HepG2 (cell line): ENCODE results near the gene PRKCD. TPM values are rescaled to one million over a fixed set of nuclear protein-coding genes. Genes with fewer than 3 reads are reported as not detected.

Experiments used
- AGO2 ChIP-seq: fragments of 200-400 bp; formaldehyde crosslinking; optimal IDR thresholded peaks from 2 replicates; pipeline ENCODE3; 2017; ENCODE audit warnings: mild to moderate bottlenecking, low read depth, low read length, moderate library complexity
- ARNT ChIP-seq: fragments of 450-650 bp; IDR thresholded peaks from 2 replicates; pipeline ENCODE4 v1.6.1; 2017
- ATF7 ChIP-seq, 2 experiments: fragments of 450-650 bp in 1 of 2; sonication (generic) in 1 of 2; formaldehyde crosslinking in 1 of 2; IDR thresholded peaks; 2 replicates each; pipeline versions ENCODE4 v1.4.0 to v1.6.1; 2016 to 2020; ENCODE audit warnings: antibody characterized with exemption in 1 of 2, mild to moderate bottlenecking in 1 of 2, missing genetic modification reagents in 1 of 2
- GATAD2A ChIP-seq: IDR thresholded peaks from 2 replicates; pipeline ENCODE4 v1.6.1; 2016
- HNF4G ChIP-seq, 2 experiments: sonication (generic) in 1 of 2; formaldehyde crosslinking in 1 of 2; IDR thresholded peaks; 2 replicates each; pipeline versions ENCODE4 v1.4.0 to v1.6.1; 2011 to 2020; ENCODE audit warnings: borderline replicate concordance in 2 of 2, low read depth in 2 of 2, mild to moderate bottlenecking in 2 of 2, low read length in 1 of 2, missing genetic modification reagents in 1 of 2, moderate library complexity in 1 of 2
- MED13 ChIP-seq: sonication (generic); formaldehyde crosslinking; IDR thresholded peaks from 2 replicates; pipeline ENCODE4 v1.5.0; 2020; ENCODE audit warnings: missing genetic modification reagents
- MIXL1 ChIP-seq: IDR thresholded peaks from 2 replicates; pipeline ENCODE4 v1.6.1; 2016
- MZF1 ChIP-seq: sonication (generic); formaldehyde crosslinking; IDR thresholded peaks from 2 replicates; pipeline ENCODE4 v1.8.1; 2023; ENCODE audit warnings: mild to moderate bottlenecking, missing genetic modification reagents, borderline replicate concordance
- SOX5 ChIP-seq: IDR thresholded peaks from 2 replicates; pipeline ENCODE4 v1.6.1; 2016; ENCODE audit warnings: borderline replicate concordance
- SP140L ChIP-seq: sonication (generic); formaldehyde crosslinking; IDR thresholded peaks from 2 replicates; pipeline ENCODE4 v1.4.0; 2020; ENCODE audit warnings: missing genetic modification reagents, borderline replicate concordance
- SRSF4 ChIP-seq: fragments of 200-400 bp; formaldehyde crosslinking; IDR thresholded peaks from one replicate; pipeline ENCODE4 v1.6.1; 2018; ENCODE audit warnings: mild to moderate bottlenecking, low read depth, low read length, moderate library complexity; ENCODE audit not compliant: poor library complexity, severe bottlenecking
- YY1 ChIP-seq: IDR thresholded peaks from 2 replicates; pipeline ENCODE4 v1.6.1; 2011; ENCODE audit warnings: low read length, low read depth, moderate library complexity, mild to moderate bottlenecking; ENCODE audit not compliant: insufficient read depth, insufficient replicate concordance
- ZNF24 ChIP-seq: fragments of 450-650 bp; IDR thresholded peaks from 2 replicates; pipeline ENCODE4 v1.6.1; 2017; ENCODE audit warnings: antibody characterized with exemption, mild to moderate bottlenecking
- ZNF598 ChIP-seq: sonication (generic); formaldehyde crosslinking; IDR thresholded peaks from 2 replicates; pipeline ENCODE4 v1.5.1; 2020; ENCODE audit warnings: mild to moderate bottlenecking, missing genetic modification reagents, borderline replicate concordance
- ZNF883 ChIP-seq: sonication (generic); formaldehyde crosslinking; IDR thresholded peaks from 2 replicates; pipeline ENCODE4 v1.5.1; 2020; ENCODE audit warnings: mild to moderate bottlenecking, missing genetic modification reagents; ENCODE audit errors: not compliant biosample characterization
- polyA plus RNA-seq, 8 experiments: library from polyadenylated mRNA; depleted of rRNA in 3 of 8; stranded (reverse) in 7 of 8; unstranded in 1 of 8; fragments of >200 nt; fragmentation: Illumina TruSeq in 4 of 8; extraction: Trizol in 4 of 8; gene quantifications; 2 replicates each; pipeline versions ENCODE4 v1.2.1 to v1.2.3, GENCODE V29; 2011 to 2016; ENCODE audit warnings: low read depth in 4 of 8, missing spikeins in 1 of 8, mixed read lengths in 1 of 8; ENCODE audit not compliant: insufficient read depth in 1 of 8
- total RNA-seq, 5 experiments: library from RNA; depleted of rRNA; stranded (reverse); fragments of >200 nt; fragmentation: Illumina TruSeq; extraction: Trizol; gene quantifications; 2 replicates each; pipeline ENCODE4 v1.2.3, GENCODE V29; 2016; ENCODE audit warnings: low read depth in 1 of 5
- TF ChIP-seq, protein P1 (sequence below): IDR thresholded peaks from 2 replicates; pipeline ENCODE4 v1.6.1; 2016
- TF ChIP-seq, protein P2 (sequence below): IDR thresholded peaks from 2 replicates; pipeline ENCODE4 v1.4.0; 2020; ENCODE audit warnings: mild to moderate bottlenecking, missing genetic modification reagents
- TF ChIP-seq, protein P3 (sequence below): sonication (generic); formaldehyde crosslinking; IDR thresholded peaks from 2 replicates; pipeline ENCODE4 v1.5.1; 2020; ENCODE audit warnings: missing genetic modification reagents, mild to moderate bottlenecking, borderline replicate concordance
- TF ChIP-seq, protein P4 (sequence below): sonication (generic); formaldehyde crosslinking; conservative IDR thresholded peaks from 2 replicates; pipeline ENCODE4 v1.8.0; 2022; ENCODE audit warnings: mild to moderate bottlenecking, moderate library complexity, missing genetic modification reagents

PRKCD gene
- total and polyA plus RNA-seq, 2 of the 13 experiments (the other 11 are each of a cell fraction or from before 2014, with no cell fraction given): 1.6 to 40.7 TPM

DNA sequence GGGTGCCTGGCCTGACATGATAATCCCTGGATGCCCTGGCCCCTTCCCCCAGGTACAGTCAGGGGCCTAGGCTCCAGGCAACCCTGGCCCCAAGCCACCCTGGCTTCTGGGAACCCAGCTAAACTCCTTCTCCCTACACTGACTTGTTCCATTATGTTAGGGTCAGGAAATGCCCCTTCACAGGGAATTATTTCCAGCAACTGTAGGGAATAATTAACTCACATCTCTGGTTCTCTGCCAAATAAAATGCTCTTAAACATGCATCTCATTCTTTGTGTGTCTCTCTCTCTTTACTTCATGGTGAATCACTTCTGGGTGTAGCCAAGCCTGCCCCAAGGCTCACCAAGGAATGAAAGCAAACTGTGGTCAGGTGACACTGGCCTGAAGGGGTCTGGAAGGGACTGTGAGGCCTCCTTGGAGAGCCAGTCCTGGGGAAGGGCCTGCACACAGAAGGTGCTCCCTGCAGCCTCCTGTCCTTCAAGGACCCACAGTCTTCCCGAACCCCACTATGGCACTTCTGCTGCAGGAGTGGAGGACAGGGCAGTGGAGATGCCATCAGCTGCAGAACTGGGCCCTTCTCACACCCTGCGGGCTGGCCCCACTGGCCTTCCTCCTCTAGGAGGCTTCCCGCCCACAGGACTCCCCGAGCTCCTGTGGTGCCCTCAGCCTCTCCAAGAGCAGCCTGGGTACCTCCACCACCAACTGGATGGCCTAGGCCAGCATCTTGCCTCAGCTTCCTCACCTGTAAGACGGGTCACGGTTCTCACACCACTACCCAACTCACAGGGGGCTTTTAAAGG is 77.2 kb downstream of the PRKCD start (continued):
- no peak for TF ChIP-seq GATAD2A (CRISPR knock-in tag)
- no peak for TF ChIP-seq ATF7 (IDR thresholded peaks at IDR 0.05)
- no peak for TF ChIP-seq ATF7 (CRISPR knock-in tag; IDR thresholded peaks at IDR 0.05)
- TF ChIP-seq, protein P1, sequence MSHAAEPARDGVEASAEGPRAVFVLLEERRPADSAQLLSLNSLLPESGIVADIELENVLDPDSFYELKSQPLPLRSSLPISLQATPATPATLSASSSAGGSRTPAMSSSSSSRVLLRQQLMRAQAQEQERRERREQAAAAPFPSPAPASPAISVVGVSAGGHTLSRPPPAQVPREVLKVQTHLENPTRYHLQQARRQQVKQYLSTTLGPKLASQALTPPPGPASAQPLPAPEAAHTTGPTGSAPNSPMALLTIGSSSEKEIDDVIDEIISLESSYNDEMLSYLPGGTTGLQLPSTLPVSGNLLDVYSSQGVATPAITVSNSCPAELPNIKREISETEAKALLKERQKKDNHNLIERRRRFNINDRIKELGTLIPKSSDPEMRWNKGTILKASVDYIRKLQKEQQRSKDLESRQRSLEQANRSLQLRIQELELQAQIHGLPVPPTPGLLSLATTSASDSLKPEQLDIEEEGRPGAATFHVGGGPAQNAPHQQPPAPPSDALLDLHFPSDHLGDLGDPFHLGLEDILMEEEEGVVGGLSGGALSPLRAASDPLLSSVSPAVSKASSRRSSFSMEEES (CRISPR knock-in tag): no peak
- TF ChIP-seq, protein P2, sequence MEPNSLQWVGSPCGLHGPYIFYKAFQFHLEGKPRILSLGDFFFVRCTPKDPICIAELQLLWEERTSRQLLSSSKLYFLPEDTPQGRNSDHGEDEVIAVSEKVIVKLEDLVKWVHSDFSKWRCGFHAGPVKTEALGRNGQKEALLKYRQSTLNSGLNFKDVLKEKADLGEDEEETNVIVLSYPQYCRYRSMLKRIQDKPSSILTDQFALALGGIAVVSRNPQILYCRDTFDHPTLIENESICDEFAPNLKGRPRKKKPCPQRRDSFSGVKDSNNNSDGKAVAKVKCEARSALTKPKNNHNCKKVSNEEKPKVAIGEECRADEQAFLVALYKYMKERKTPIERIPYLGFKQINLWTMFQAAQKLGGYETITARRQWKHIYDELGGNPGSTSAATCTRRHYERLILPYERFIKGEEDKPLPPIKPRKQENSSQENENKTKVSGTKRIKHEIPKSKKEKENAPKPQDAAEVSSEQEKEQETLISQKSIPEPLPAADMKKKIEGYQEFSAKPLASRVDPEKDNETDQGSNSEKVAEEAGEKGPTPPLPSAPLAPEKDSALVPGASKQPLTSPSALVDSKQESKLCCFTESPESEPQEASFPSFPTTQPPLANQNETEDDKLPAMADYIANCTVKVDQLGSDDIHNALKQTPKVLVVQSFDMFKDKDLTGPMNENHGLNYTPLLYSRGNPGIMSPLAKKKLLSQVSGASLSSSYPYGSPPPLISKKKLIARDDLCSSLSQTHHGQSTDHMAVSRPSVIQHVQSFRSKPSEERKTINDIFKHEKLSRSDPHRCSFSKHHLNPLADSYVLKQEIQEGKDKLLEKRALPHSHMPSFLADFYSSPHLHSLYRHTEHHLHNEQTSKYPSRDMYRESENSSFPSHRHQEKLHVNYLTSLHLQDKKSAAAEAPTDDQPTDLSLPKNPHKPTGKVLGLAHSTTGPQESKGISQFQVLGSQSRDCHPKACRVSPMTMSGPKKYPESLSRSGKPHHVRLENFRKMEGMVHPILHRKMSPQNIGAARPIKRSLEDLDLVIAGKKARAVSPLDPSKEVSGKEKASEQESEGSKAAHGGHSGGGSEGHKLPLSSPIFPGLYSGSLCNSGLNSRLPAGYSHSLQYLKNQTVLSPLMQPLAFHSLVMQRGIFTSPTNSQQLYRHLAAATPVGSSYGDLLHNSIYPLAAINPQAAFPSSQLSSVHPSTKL: peak; percentile 58
- TF ChIP-seq YY1: no peak
- no peak for TF ChIP-seq ZNF24
- TF ChIP-seq MIXL1 (CRISPR knock-in tag): no peak
- TF ChIP-seq ZNF598: no peak
- no peak for TF ChIP-seq SRSF4
- peak; percentile 46; the same call in 1 of the 2 replicates for TF ChIP-seq SOX5 (CRISPR knock-in tag)
- no peak for TF ChIP-seq ARNT
- peak; percentile 30 for TF ChIP-seq AGO2
- TF ChIP-seq, protein P3, sequence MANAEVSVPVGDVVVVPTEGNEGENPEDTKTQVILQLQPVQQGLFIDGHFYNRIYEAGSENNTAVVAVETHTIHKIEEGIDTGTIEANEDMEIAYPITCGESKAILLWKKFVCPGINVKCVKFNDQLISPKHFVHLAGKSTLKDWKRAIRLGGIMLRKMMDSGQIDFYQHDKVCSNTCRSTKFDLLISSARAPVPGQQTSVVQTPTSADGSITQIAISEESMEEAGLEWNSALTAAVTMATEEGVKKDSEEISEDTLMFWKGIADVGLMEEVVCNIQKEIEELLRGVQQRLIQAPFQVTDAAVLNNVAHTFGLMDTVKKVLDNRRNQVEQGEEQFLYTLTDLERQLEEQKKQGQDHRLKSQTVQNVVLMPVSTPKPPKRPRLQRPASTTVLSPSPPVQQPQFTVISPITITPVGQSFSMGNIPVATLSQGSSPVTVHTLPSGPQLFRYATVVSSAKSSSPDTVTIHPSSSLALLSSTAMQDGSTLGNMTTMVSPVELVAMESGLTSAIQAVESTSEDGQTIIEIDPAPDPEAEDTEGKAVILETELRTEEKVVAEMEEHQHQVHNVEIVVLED (CRISPR knock-in tag): no peak
- TF ChIP-seq MED13 (CRISPR knock-in tag): no peak
- TF ChIP-seq, protein P4, sequence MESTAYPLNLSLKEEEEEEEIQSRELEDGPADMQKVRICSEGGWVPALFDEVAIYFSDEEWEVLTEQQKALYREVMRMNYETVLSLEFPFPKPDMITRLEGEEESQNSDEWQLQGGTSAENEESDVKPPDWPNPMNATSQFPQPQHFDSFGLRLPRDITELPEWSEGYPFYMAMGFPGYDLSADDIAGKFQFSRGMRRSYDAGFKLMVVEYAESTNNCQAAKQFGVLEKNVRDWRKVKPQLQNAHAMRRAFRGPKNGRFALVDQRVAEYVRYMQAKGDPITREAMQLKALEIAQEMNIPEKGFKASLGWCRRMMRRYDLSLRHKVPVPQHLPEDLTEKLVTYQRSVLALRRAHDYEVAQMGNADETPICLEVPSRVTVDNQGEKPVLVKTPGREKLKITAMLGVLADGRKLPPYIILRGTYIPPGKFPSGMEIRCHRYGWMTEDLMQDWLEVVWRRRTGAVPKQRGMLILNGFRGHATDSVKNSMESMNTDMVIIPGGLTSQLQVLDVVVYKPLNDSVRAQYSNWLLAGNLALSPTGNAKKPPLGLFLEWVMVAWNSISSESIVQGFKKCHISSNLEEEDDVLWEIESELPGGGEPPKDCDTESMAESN: no peak
- TF ChIP-seq SP140L: no peak
- no peak for TF ChIP-seq MZF1 (CRISPR knock-in tag)
- TF ChIP-seq ZNF883 (CRISPR knock-in tag): no peak
- TF ChIP-seq HNF4G (IDR thresholded peaks at IDR 0.05; ENCODE audit: borderline replicate concordance, low read depth, low read length): no peak
- no peak for TF ChIP-seq HNF4G (CRISPR knock-in tag; IDR thresholded peaks at IDR 0.05; ENCODE audit: borderline replicate concordance, low read depth)
